ENCODE results near the gene EPPIN. TPM values are rescaled to one million over a fixed set of nuclear protein-coding genes. Genes with fewer than 3 reads are reported as not detected.

The EPPIN gene
- polyA plus RNA-seq, 3 donors from 2014 or later = not detected

DNA sequence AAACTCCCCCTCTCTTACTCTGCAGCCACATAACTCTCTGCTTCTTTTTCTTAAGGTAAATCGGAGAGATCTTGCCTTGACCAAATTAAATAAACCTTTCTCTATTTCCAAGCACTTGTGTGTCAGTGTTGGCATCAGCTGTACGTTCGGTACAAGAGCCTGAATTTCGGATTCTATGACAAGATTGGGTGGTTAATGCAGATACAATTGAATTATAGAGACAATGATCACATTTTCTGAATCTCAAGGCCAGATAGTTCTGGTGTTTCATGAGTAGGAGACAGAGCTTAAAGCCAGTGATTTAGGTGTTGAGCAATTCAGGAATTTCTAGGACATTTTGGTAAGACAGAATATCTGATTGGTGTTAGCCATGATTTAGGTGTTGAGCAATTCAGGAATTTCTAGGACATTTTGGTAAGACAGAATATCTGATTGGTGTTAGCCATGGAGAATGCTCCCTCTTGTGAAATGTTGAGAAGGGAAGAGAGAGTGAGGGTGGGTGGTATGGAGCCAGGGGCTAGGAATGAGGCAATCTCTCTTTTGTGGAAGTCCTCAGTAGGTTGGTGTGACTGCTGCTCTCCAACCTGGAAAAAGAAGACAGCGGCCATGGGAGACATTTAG lies 36.8 kb downstream of the EPPIN start:
- no peak overlapping the region for H3K4me3 Mint-ChIP-seq
- H3K36me3 Mint-ChIP-seq = no peaks in the 10 kb centered on the region
- DNase-seq = no peak
- H3K4me1 Mint-ChIP-seq = no peaks in the 10 kb centered on the region
- H3K27ac Mint-ChIP-seq = peak overlapping the region in 1 of 6 donors; percentile 40
- no peaks in the 10 kb centered on the region for H3K9me3 Mint-ChIP-seq
- H3K27me3 Mint-ChIP-seq (ENCODE audit: low read depth in 3 of 3) = peaks cover 6 to 12% (median 8%) of the 10 kb centered on the region in 3 donors

DNA sequence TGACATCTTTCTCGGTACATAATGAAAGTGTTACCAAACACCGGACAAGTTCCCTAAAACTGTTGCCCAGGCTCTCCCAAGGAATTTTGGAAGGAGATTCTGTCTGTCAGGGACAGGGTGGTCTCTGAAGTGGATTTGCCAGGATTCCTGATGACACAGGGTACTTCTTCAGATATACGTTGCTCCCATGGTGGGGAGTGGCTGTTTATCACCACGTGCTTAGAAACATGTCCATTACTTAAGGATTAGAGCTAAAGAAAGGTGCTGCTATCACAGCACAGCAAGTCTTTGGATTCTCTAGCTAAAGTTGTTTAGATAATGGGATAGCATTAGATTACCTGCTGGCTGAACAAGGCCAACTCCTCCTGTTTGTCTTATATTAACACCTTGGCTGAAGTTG lies 38.1 kb downstream of the EPPIN start:
- H3K4me1 Mint-ChIP-seq = no peaks in the 10 kb centered on the region
- no peak overlapping the region for H3K27ac Mint-ChIP-seq
- no peak for DNase-seq
- no peak overlapping the region for H3K4me3 Mint-ChIP-seq
- H3K9me3 Mint-ChIP-seq = no peaks in the 10 kb centered on the region
- no peaks in the 10 kb centered on the region for H3K36me3 Mint-ChIP-seq
- peaks cover 4 to 12% (median 6%) of the 10 kb centered on the region in 3 donors for H3K27me3 Mint-ChIP-seq (ENCODE audit: low read depth in 3 of 3)

DNA sequence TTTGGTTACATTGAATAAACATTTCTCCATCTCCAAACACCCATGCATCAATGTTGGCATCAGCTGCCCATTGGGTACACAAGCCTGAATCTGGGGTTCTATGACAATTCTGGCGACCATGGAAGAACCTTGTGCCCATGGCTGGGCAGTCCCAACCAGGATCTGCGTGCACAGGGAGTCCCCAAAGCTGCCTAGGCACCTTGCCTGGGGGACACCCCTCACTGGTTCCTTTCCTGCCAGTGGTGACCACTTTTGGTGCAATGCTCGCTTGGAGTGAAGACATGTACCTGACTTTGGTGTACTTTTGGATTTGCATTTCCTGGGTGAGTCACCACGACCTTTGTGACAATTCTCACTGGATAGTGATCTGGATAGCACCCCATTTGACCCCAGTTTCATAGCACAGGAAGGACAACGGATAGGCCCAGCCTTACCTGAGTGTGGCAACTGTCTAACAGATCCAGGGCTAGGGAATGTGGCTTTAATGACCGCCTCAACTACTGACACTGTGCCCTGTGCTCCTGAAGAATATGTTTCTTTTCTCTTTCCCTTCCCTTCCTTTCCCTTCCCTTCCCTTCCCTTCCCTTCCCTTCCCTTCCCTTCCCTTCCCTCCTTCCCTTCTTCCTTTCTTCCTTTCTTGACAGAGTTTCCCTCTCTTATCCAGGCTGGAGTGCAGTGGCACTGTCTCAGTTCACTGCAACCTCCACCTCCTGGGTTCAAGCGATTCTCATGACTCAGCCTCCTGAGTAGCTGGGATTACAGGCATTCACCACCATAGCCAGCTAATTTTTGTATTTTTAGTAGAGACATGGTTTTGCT lies 38.9 kb downstream of the EPPIN start:
- no peaks in the 10 kb centered on the region for H3K36me3 Mint-ChIP-seq
- no peaks in the 10 kb centered on the region for H3K4me1 Mint-ChIP-seq
- no peak overlapping the region for H3K27ac Mint-ChIP-seq
- no peak overlapping the region for H3K4me3 Mint-ChIP-seq
- no peak for DNase-seq
- no peaks in the 10 kb centered on the region for H3K9me3 Mint-ChIP-seq
- H3K27me3 Mint-ChIP-seq (ENCODE audit: low read depth in 3 of 3) = peaks cover 4 to 12% (median 6%) of the 10 kb centered on the region in 3 donors

DNA sequence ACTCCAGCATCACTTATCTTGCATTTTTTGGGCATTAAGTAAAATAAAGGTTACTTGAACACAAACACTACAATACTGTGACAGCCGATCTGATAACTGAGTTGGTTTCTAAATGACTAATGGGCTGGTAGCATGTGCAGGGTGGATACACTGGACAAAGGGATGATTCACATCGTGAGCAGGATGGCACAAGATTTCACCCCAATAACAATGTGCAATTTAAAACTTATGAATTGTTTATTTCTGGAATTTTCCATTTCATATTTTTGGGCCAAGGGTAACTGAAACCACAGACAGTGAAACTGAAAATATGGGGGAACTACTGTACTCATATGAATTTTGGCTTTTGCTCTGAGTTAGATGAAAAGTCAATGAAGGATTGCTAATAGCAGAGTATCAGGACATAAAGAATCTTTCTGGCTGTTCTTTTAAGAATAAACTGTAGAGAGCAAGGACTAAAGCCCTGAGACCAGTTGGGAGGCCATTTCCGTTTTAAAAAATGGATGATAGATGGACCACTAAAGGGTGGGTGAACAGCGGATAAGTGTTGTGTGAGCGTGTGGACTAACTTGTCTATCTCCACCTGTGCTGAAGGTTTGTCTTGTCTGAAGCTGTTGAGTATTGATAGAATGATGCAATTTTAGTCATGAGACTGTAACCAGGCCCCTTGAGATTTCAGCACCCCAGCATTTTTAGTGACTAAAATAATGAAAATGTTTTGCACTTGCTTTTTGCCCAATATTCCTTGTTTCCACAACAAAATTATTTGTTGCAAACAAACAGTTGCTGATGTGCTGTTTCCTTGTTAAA lies 40.0 kb downstream of the EPPIN start:
- H3K27ac Mint-ChIP-seq = no peak overlapping the region
- no peak overlapping the region for H3K4me3 Mint-ChIP-seq
- H3K4me1 Mint-ChIP-seq = no peaks in the 10 kb centered on the region
- no peak for DNase-seq
- peaks cover 4 to 11% (median 6%) of the 10 kb centered on the region in 3 donors for H3K27me3 Mint-ChIP-seq (ENCODE audit: low read depth in 3 of 3)
- no peaks in the 10 kb centered on the region for H3K9me3 Mint-ChIP-seq
- H3K36me3 Mint-ChIP-seq = no peaks in the 10 kb centered on the region

DNA sequence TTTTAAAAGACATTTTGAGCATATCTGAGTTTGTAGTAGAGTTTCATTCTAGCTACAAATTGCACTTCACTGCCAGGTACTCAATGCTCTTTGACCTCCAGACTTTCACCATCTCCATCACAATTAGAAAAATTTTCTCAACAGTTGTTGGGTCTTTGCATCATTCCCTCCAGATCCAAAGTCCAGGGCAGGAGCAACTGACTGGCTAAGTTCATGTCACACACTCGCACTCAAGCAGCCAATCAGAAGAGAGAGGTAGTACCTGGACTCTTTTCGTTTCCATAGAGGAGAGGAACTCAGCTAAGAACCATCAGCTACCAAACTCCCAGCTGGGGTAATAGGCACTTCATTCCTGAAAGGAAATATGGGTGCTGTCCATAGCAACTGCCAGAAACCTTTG lies 40.8 kb downstream of the EPPIN start:
- no peak overlapping the region for H3K4me3 Mint-ChIP-seq

DNA sequence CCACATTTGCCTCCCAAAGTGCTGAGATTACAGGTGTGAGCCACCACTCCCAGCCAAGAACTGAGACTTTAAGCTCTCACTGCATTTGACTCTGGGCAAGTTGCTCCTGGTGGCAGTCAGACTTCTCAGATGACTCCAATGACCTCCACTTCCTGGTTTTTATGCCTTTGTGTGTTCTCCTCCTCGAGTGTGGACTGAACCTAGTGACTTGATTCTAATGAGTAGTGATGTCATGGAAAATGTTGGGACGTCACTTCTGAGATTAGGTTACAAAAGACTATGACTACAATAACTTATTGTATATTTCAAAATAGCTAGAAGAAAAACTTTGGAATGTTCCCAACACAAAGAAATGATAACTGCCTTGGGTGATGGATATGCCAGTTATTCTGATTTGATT lies 43.8 kb downstream of the EPPIN start:
- DNase-seq = no peak
- H3K4me1 Mint-ChIP-seq = no peaks in the 10 kb centered on the region
- H3K36me3 Mint-ChIP-seq = no peaks in the 10 kb centered on the region
- no peak overlapping the region for H3K27ac Mint-ChIP-seq
- no peak overlapping the region for H3K4me3 Mint-ChIP-seq
- H3K9me3 Mint-ChIP-seq = no peaks in the 10 kb centered on the region
- H3K27me3 Mint-ChIP-seq (ENCODE audit: low read depth in 3 of 3) = peaks cover 3 to 13% (median 4%) of the 10 kb centered on the region in 3 donors

More for the DNA sequence above, 40.8 kb downstream of the EPPIN start:
- Mint-ChIP-seq H3K4me1 (no peaks in the 10 kb centered on the region), H3K36me3 (no peaks in the 10 kb centered on the region), H3K9me3 (no peaks in the 10 kb centered on the region), H3K27me3 (ENCODE audit: low read depth in 3 of 3) (peaks cover 4 to 11% (median 6%) of the 10 kb centered on the region in 3 donors), H3K27ac (no peak overlapping the region)
- no peak for DNase-seq

DNA sequence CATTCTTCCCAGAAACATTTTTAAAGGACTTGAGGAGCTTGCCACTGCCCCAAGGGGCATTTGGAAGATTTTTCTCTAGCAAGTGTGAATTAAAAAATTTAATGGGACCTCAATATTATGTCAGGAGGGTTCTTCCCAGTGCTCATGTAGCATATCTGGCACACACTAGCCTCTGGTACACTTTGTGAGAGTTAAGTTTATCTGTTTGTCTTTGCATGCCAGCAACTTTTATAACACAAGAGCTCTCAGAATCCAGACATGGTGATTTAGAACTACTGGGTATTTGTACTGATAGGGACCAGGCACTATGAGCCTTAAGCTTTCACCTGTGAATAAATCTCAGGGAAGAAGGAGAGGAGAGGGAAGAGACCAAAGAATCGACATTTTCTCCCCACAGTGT lies 44.6 kb downstream of the EPPIN start:
- no peak for DNase-seq
- Mint-ChIP-seq H3K9me3 (no peaks in the 10 kb centered on the region), H3K4me1 (no peaks in the 10 kb centered on the region), H3K36me3 (no peaks in the 10 kb centered on the region), H3K27me3 (ENCODE audit: low read depth in 3 of 3) (peaks cover 3 to 8% (median 4%) of the 10 kb centered on the region in 3 donors), H3K4me3 (no peak overlapping the region), H3K27ac (no peak overlapping the region)

DNA sequence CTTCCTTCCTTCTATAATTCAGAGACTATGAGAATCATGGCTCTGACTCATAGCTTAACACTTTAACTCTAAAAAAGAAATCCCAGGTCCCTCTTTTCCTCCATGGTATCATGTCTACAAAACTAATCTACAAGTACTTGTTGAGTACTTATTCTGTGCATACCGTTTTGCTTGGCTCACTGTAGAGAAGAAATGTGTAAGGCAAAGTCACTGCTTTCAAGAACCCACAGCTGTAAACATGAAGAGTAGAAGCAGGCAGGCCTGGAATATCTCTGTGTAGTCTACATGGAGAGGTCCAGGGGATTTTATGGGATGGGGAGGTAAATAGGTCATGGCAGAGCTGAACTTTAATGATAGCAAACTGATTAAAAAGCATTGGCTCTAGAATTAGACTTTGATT lies 45.6 kb downstream of the EPPIN start:
- no peaks in the 10 kb centered on the region for H3K4me1 Mint-ChIP-seq
- no peaks in the 10 kb centered on the region for H3K36me3 Mint-ChIP-seq
- no peaks in the 10 kb centered on the region for H3K9me3 Mint-ChIP-seq
- H3K27ac Mint-ChIP-seq = no peak overlapping the region
- no peak overlapping the region for H3K4me3 Mint-ChIP-seq
- DNase-seq = no peak
- H3K27me3 Mint-ChIP-seq (ENCODE audit: low read depth in 3 of 3) = peaks cover 3 to 9% (median 5%) of the 10 kb centered on the region in 3 donors

DNA sequence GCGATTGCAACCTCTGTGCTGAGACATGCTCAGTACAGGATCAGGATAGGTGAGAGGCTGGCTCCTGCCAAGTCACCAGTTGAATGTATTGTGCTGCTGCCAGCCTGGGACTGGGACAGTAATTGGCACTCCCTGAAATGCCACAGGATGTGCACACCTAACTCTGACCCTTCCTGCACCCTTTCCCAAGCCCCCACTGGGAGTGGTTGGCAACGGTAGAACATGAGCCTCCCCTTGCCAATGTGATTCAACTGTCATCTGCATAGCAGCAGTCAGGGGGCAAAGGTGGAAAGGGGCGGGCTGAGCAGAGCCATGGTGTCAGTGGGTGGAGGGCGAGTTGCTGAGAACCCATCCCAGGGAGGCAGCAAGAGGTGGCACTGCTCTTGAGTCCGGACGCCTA lies 47.2 kb downstream of the EPPIN start:
- DNase-seq = no peak
- no peaks in the 10 kb centered on the region for H3K9me3 Mint-ChIP-seq
- no peaks in the 10 kb centered on the region for H3K36me3 Mint-ChIP-seq
- peaks cover 3 to 9% (median 4%) of the 10 kb centered on the region in 3 donors for H3K27me3 Mint-ChIP-seq (ENCODE audit: low read depth in 3 of 3)
- H3K27ac Mint-ChIP-seq = no peak overlapping the region
- H3K4me1 Mint-ChIP-seq = no peaks in the 10 kb centered on the region
- no peak overlapping the region for H3K4me3 Mint-ChIP-seq

DNA sequence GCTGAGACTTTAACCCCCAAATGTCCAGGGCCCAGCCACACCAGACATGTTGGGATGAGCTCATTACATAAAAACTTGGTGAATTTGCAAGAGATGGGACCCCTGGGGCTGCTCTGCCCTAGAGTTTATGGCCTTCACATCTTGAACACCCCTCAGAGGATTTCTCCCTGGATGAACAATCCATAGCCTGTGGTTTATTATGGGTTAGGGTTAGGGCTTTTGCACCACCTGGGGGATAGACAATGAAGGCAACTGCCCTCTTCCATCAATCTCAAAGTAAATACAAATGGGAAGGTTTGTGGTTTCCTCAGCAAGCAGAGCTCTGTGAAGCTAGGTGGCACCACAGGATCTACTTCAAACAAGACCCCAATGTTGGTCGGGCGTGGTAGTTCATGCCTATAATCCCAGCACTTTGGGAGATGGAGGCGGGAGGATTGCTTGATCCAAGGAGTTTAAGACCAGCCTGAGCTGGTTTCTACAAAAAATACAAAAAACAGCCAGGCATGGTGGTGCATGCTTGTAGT lies 49.2 kb downstream of the EPPIN start:
- Mint-ChIP-seq H3K27me3 (ENCODE audit: low read depth in 3 of 3) (peaks cover 1 to 9% (median 4%) of the 10 kb centered on the region in 3 donors), H3K27ac (no peak overlapping the region), H3K4me1 (no peaks in the 10 kb centered on the region), H3K36me3 (no peaks in the 10 kb centered on the region), H3K4me3 (no peak overlapping the region), H3K9me3 (no peaks in the 10 kb centered on the region)
- no peak for DNase-seq

DNA sequence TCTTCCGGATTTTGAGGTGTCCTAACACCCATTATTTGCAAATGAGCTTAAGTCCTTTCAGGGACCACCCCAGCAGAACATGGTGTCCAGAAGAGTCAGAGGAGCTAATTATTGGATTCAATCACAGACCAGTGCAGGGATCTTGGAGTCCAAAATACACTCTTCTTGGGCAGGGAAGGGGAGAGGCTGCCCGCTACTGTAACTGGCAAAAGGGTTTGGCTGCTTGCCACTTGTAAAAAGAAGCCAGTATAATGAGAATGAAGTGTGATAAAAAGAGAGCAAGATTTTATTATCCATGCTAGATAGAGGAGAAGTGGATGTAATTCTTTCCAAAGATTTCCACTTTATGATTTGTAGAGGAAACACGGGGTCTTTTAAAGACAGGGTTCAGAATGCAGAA lies 51.0 kb downstream of the EPPIN start:
- Mint-ChIP-seq H3K9me3 (no peaks in the 10 kb centered on the region), H3K4me1 (no peaks in the 10 kb centered on the region), H3K27ac (no peak overlapping the region), H3K27me3 (ENCODE audit: low read depth in 3 of 3) (peaks cover 1 to 5% (median 4%) of the 10 kb centered on the region in 3 donors), H3K36me3 (no peaks in the 10 kb centered on the region), H3K4me3 (no peak overlapping the region)
- no peak for DNase-seq

DNA sequence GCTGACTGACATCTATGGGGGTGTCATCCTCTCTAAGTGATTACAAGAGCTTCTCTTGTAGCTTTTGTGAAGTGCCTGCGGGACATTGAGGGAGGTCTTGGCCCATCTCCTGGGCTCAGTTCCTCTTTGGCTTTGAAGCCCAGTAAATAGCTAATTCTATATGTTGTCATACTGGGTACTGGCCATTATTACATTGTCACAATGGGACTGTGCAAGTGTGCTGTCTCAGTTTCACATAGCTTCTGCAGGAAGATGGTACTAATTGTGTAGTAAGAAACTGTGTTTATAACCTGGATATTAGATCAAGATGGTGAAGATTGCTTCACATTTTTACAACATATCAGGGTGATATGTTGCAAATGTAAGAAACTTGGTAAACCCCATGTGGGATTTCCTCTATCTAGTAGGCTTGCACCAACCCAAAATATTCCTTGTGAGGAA lies 51.7 kb downstream of the EPPIN start:
- H3K9me3 Mint-ChIP-seq = no peaks in the 10 kb centered on the region
- peaks cover 1 to 5% (median 4%) of the 10 kb centered on the region in 3 donors for H3K27me3 Mint-ChIP-seq (ENCODE audit: low read depth in 3 of 3)
- DNase-seq = no peak
- H3K27ac Mint-ChIP-seq = no peak overlapping the region
- no peaks in the 10 kb centered on the region for H3K4me1 Mint-ChIP-seq
- no peaks in the 10 kb centered on the region for H3K36me3 Mint-ChIP-seq
- no peak overlapping the region for H3K4me3 Mint-ChIP-seq
